GM06990 (cell line): ENCODE data around the gene RHOXF2.
"Not testable (repeated sequence)": the region's sequence is repeated elsewhere in the genome, so short reads cannot be mapped to it uniquely, and the experiment has no call there.

Source experiments
- DNase-seq: peaks from one replicate; pipeline ENCODE4 v3.0.0-alpha.2; 2011; ENCODE audit not compliant: insufficient read length; ENCODE audit errors: extremely low read depth
- H3K27me3 ChIP-seq: replicated peaks from 2 replicates; pipeline ENCODE4 v1.6.0; 2011; ENCODE audit warnings: low read length; ENCODE audit not compliant: control insufficient read depth, insufficient read depth
- H3K36me3 ChIP-seq: 2 replicates; pipeline ENCODE4 v1.5.1; 2011; ENCODE audit warnings: low read length; ENCODE audit not compliant: control insufficient read depth, insufficient read depth
- H3K4me3 ChIP-seq: replicated peaks from 2 replicates; pipeline ENCODE4 v1.5.1; 2011; ENCODE audit warnings: low read depth, mild to moderate bottlenecking, control low read depth, low read length
- CTCF ChIP-seq: IDR thresholded peaks from 2 replicates; pipeline ENCODE4 v1.5.1; 2011; ENCODE audit warnings: low read length, control low read depth, mild to moderate bottlenecking, inconsistent platforms; ENCODE audit not compliant: insufficient read depth, poor library complexity, severe bottlenecking

RHOXF2 gene

GRCh38 chrX:120145295-120145925 lies 13.0 kb upstream of the RHOXF2 start:
- no peak for TF ChIP-seq CTCF
- DNase-seq, result no peak
- Histone ChIP-seq H3K27me3 (no peaks in the 10 kb centered on the region), H3K36me3 (no peaks in the 10 kb centered on the region), H3K4me3 (no peak overlapping the region)

- H3K36me3 ChIP-seq, H3K27me3 ChIP-seq, DNase-seq, H3K4me3 ChIP-seq: not testable (repeated sequence)
Observed at GRCh38 chrX:120146323-120146722, 12.1 kb upstream of the RHOXF2 start.

GRCh38 chrX:120147537-120147936 lies 10.9 kb upstream of the RHOXF2 start:
- no peaks in the 10 kb centered on the region for H3K36me3 ChIP-seq
- no peak for TF ChIP-seq CTCF
- H3K27me3 ChIP-seq, result no peaks in the 10 kb centered on the region
- no peak overlapping the region for H3K4me3 ChIP-seq
- no peak for DNase-seq

GRCh38 chrX:120150109-120150744 lies 8.2 kb upstream of the RHOXF2 start:
- H3K27me3 ChIP-seq, H3K36me3 ChIP-seq, H3K4me3 ChIP-seq, DNase-seq: not testable (repeated sequence)

GRCh38 chrX:120159086-120159485 lies 673 bp downstream of the RHOXF2 start:
- DNase-seq, H3K27me3 ChIP-seq, H3K4me3 ChIP-seq, H3K36me3 ChIP-seq: not testable (repeated sequence)

GRCh38 chrX:120193254-120193653 lies 34.8 kb downstream of the RHOXF2 start:
- H3K36me3 ChIP-seq, H3K4me3 ChIP-seq, H3K27me3 ChIP-seq, DNase-seq: not testable (repeated sequence)

GRCh38 chrX:120193720-120194119 lies 35.3 kb downstream of the RHOXF2 start:
- DNase-seq, H3K4me3 ChIP-seq, H3K27me3 ChIP-seq, H3K36me3 ChIP-seq: not testable (repeated sequence)

- DNase-seq, H3K27me3 ChIP-seq, H3K36me3 ChIP-seq, H3K4me3 ChIP-seq: not testable (repeated sequence)
Observed at GRCh38 chrX:120195786-120196185, 37.4 kb downstream of the RHOXF2 start.

- not testable (repeated sequence) for DNase-seq, H3K27me3 ChIP-seq, H3K36me3 ChIP-seq, H3K4me3 ChIP-seq
Observed at GRCh38 chrX:120196626-120197283, 38.3 kb downstream of the RHOXF2 start.
